Hypothalamus (tissue), 51 donors: ENCODE data around the gene SMC1A.
A peak's percentile ranks its signal among the peaks of the same experiment; 100 is the strongest.

Experiments used
- DNase-seq, 51 donors: peaks; one replicate each; lab custom pipeline; 2025; lab: John Stamatoyannopoulos, UW

The SMC1A gene

DNA sequence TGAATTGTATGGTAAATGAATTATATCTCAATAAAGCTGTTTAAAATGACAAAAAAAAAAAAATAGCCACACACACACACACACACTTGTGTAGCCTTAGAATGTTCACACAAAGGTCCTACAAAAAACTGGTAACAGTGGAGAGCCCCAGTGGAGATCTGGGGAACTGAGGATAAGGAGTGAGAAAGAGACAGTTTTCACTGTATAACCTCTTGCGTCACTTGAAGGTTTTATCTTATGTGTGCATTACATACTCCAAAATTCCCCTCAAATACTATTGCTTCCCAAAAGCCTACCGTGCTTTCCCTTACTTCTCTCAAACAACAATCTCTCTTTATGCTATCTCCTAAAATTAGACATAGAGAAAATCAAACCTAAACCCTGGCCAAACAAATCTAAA is 67.8 kb downstream of the SMC1A start:
- no peak for DNase-seq

DNA sequence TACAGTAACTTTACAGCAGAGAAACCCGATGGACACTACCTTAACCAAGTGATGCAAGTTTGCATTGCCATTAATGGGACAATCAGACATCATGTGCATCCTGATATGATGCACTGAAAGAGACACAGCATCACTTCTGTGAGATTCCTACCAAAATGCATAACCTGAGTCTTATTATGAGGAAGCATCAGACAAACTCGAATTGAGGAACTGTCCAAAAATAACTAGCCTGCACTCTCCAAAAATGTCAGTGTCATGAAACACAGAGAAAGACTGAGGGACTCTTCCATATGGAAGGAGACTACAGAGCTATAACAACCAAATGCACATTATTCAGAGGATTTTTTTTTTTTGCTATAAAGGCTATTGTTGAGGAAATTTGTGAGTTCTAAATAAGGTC is 74.5 kb downstream of the SMC1A start:
- DNase-seq: no peak

DNA sequence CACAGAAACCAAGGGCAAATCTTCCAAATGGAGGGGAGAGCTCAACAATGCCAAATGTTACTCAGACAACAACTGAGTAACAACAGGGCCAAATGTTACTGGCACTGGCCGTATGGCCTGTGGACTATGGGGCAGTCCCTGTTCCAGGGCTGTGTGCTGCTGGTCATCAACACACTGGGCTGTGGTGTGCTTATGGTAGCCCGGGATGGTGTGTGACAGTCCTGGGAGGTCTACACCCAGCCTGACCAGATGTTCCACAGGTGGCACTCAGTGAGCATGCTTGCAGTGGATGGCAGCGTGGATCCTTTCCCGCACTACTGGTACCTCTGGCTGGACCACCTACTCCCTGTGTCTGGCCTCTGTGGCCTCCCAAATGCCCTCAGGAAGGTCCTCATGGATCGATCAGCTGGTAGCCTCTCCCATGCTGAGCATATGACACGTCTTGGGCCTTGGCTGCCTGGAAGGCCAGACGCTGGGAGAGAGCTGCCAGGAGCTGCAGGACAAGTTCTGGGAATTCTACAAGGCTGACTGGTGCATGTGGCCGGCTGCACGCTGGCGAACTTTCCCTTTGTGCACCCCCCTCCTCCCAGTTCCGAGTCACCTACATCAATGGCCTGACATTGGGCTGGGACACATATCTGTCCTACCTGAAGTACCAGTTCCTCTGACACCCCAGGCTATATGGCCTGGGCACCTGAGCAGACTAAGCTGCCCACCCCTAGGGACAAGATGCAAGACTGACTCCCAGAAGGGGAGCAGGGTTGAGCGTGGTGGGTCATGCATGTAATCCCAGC is 81.4 kb downstream of the SMC1A start:
- DNase-seq: no peak

DNA sequence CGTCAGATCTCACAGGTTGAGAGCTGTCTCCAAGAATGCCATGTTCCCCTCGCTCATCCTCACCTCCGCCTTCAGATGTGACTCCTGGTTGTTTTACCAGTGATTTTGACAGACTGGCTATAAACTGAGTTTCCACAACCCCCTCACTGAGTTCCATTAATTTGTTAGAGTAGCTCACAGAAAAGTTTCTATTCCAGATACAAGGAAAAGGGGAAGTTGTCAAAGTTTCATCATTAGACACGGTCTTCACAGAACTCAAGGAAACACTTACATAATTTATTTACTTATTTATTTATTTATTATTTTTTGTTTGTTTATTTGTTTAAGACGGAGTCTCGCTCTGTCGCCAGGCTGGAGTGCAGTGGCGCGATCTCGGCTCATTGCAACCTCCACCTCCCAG is 85.4 kb downstream of the SMC1A start:
- DNase-seq: no peak

DNA sequence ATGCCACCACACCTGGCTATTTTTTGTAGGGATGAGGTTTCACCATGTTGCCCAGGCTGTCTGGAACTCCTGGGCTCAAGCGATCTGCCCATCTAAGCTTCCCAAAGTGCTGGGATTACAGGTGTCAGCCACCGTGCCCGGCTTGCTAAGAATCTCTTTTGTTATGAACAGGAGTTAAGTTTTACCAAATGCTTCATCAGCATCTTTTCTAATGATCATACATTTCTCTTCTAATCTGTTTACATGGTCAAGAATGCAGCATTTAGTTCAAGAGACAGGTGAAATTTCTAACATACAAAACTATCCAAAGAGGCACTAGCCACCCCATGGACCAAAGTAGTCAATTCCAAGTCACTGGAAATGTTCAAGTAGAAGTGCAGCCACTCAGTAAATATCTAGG is 88.6 kb downstream of the SMC1A start:
- no peak for DNase-seq

DNA sequence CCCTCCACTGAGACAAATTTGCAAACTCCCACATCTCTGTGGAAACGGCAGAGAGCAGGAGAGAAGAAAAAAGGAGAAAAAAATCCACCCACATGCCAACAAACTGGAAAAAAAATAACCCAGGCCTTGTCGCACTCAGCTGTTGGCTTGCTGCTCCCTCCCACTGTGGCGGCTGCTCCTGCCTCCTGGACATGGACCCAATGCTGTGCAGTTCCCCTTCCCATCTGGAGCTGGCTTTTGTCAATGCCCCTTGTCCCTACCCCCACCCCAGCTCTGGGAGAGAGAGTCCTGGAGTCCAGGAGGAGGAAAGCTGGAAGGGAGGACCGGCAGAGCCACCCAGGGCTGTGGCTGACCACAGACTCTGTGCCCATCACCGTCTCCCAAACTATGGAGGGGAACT is 90.2 kb downstream of the SMC1A start:
- no peak for DNase-seq

DNA sequence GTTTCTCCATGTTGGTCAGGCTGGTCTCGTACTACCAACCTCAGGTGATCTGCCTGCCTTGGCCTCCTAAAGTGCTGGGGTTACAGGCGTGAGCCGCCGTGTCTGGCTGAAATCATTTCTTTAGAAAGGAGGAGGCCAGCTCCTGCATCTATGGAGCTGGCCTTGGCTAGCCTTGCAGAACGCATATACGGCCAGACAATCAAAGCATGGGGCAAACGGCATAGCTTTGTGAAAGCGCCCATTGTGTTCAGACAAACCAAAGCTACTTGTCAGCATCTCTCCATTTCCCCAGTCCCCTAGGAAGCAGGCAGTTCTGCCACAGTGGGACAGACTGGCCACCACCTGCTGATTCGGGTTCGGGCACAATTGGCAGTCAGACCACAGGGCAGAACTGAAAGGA is 92.1 kb downstream of the SMC1A start:
- DNase-seq: peak in 11 of 51 donors; percentile 0 to 48 (median 10)

DNA sequence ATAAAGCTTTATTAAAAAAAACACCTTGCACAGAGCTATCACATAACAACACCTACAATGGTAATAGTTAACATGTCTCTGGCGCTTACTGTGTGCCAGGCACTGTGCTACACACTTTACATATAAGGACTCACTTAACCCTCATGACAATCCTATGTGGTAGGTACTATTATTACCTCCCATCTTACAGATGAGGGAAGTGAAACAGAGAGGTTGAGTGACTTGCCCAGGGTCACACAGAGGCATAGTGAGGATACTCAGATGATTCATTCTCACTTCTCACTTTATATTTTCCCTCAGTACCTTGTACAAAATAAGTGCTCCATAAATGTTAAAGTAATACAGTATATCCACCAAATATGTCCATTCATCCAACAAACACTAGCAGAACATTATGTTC is 97.7 kb downstream of the SMC1A start:
- DNase-seq: no peak
